Measurements from ENCODE around the gene RPUSD3. TPM values are rescaled to one million over a fixed set of nuclear protein-coding genes. Genes with fewer than 3 reads are reported as not detected.
"Not testable (repeated sequence)": the region's sequence is repeated elsewhere in the genome, so short reads cannot be mapped to it uniquely, and the experiment has no call there.

Gene RPUSD3
- total RNA-seq, 1 donor from 2014 or later, result 34.9 TPM

DNA sequence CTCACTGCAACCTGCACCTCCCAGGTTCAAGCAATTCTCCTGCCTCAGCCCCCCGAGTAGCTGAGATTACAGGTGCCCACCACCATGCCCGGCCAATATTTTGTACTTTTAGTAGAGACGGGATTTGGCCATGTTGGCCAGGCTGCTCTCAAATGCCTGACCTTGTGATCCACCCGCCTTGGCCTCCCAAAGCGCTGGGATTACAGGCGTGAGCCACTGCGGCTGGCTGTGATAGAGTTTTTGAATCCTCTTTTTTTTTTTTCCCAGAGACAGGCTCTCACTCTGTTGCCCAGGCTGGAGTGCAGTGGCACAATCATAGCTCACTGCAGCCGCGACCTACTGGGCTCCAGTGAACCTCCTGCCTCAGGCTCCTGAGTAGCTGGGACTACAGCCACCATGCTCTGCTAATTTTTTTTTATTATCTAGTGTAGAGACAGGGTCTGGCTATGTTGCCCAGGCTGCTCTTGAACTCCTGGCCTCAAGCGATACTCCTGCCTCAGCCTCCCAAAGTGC, 21.4 kb upstream of the RPUSD3 start:
- DNase-seq (ENCODE audit: low read depth), result not testable (repeated sequence)

DNA sequence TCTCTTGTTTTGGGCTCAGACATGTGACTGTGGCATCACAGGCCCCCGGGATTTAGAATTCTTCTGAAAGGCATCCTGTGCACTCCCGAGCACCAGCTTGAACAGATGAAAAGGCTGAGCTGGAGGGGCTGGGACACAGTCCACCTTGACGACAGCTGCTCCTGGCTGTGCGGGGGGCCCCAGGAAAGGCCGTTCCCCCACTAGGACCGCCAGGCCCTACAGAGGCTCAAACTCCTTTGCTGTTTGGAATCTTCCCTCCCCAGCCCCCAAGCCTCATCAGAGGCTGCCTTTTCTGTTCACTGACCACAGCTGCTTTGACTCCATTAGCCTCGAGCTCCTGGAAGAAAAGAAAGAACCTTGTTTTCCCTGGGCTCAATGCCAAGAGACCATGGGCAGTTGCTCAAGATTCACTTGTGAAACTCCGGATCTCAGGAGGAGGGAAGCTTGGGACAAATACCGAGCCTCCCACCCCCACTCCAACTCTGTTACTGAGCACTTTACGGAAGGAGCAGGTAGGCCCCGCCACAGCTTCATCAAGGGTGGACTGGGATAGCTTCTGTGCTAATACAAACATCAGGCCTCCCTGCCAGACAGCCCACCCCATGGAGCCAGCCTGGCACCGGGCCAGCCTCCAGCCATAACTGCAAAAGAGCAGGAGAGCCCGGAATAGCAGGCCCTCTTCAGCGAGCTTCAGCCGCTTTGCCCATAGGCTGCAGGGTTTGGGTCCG, 20.6 kb upstream of the RPUSD3 start:
- DNase-seq (ENCODE audit: low read depth), result peak; percentile 64

DNA sequence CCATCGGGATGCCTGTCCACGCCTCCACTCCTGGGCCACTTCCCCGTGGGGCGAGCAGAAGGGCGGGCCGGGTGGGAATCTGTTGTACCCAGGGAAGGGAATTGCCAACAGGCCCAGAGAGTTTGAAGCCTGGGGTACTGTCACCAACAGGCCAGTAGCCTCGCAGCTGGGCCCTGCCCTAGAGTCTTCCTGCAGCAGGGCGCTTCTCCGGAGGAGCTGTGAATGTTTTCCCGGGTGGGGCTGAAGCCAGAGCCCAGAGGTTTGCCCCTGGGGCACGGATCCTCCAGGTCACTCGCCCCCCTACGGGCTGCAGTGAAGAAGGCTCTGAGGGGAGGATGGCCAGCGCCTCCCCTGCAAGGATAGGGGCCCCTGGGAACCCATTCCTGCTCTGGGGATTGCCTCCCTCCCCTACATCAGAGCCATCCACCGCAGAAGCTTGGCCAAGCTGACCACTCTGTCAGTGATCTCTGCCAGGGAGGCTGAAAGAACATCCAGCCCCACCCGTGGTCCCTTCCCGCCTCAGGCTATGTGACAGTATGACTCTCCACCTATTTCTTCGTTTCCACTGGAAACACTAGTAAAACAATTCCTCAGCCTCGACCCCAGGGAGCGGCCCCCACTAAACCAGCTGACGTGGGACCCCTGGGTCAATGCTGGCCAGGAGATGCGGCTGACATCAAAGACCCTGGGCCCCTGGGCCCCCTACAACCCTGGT, 19.4 kb upstream of the RPUSD3 start:
- no peak for DNase-seq (ENCODE audit: low read depth)

DNA sequence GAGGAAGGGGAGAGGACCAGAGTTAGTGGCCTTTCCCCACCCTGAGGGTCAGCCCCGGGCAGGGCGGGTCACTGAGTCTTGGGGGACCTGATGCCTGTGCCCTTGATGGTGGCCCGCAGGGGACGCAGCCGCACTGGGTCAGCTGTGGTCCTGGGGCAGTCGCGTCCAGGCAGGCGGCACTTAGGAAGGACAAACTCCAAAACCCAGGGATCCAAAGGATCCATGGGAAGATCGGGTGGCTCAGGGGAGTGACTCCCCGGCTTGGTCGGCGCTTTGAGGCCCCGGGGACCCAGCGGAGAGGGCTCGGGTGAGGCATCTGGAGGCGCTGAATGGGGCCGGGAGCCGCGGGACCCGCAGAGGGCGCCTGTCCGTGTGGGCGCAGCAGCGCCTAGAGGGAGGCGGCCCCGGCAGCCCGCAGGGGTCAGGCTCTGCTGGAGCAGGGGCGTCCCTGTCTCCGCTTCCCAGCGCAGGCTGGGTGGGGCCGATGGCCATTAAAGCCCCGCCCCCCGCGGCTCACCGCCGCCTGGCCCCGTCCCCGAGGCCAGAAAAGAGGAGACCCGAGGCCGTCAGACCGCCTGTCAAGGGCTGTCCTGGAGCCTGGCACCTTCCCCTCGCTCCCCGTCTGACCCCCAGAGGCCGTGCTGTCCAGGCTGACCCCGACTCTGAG, 18.7 kb upstream of the RPUSD3 start:
- peak; percentile 28 for DNase-seq (ENCODE audit: low read depth)

DNA sequence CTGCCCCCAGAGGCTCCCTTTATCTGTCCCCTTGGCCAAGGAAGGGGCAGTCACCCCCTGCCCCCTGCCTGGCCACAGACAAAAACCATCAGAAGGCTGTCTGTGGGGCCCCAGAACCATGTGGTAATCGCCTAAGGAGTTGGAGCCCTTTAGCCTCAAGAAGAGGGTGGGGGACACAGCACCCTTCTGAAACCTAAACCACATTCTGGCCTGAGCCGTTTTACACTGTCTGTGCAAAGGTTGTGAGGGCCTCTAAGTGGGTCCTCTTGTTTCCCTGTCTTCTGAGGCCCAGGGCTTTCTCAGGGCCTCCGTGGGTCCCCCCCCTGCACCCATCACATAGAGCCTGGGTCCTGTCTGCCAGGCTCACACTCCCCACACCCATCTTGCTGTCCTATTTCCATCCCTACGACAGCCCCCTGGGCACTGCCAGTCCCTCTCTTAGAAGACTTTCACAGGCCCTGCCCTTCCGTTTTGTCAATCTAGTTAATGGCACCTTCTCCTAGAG, 17.9 kb upstream of the RPUSD3 start:
- DNase-seq (ENCODE audit: low read depth), result no peak

DNA sequence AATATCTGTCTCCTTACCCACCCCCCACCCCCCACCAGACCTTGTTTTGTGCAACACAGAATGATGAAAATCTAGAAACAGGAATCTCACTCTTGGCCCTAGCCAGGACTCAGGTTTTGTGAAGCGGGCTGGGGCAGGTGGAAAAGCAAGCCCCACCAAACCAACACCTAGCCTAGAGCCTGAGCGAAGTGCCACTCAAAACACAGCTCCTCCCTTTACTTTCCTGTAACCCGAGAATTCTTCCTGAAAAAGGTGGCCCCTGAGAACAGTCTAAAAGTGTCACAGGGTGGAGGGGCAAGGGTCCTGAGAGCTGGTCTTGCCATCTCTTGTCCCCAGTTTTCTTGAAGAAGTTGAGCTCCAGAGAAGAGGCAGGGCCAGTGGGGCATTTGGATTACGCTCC, 17.4 kb upstream of the RPUSD3 start:
- DNase-seq (ENCODE audit: low read depth), result no peak

DNA sequence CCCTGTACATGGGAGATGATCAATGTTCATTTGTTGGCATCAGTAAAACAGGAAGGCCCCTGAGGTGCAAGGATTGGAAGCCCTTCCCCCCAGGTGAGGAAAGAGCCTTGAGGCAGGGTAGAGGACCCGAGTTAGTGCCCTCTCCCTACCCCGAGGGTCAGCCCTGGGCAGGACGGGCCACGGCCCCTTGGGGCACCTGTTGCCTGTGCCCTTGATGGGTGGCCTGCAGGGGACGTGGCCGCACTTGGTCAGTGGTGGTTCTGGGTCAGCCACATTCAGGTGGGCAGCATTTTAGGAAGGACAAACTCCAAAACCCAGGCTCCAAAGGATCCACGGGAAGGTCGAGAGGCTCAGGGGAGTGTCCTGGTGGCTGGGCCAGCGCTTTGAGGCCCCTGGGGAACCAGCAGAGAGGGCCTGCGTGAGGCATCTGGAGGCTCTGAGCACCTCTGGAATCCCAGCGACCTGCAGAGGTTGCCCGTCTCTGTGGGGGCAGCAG, 15.8 kb upstream of the RPUSD3 start:
- DNase-seq (ENCODE audit: low read depth), result no peak

DNA sequence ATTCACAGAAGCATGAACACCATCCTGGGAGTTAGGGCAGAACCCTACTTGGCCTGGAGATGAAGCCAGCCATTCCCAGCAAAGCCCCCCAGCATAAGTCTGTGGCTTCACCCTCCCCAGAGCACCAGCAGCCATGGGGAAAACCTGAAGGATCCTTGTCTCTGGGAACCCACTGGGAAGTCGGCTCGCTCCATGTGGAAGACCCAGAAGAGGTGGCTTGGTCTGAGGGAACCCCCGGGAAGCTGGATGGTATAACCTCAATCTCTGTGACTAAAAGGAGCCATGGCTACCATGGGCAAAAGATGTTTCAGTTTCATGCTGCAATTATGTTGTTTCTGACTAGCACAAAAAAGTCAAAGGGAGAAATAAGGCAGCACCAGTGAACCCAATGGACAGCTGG, 11.8 kb upstream of the RPUSD3 start:
- no peak for DNase-seq (ENCODE audit: low read depth)

DNA sequence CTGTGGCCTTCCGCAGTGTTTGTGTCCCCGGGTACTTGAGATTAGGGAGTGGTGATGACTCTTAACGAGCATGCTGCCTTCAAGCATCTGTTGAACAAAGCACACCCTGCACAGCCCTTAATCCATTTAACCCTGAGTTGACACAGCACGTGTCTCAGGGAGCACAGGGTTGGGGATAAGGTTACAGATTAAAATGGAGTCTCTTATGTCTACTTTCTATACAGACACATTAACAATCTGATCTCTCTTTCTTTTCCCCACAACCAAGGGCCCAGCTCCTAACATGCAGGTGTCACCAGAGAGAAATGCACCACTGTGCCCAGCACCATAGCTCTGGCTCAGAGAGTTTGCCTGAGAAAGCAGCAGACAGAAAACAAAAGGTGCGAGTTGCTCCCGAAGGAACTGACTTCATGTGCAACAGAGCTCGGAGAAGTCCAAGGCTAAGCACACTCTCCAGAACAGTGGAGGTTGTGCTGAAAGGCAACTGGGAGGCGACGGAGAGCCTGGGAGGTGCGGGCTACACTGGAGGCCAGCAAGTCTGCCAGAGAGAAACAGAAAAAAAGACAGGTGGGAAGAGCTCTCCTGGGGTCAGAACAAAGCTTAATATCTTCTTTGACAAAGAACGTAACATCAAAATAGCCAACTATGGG, 10.6 kb upstream of the RPUSD3 start:
- not testable (repeated sequence) for DNase-seq (ENCODE audit: low read depth)

DNA sequence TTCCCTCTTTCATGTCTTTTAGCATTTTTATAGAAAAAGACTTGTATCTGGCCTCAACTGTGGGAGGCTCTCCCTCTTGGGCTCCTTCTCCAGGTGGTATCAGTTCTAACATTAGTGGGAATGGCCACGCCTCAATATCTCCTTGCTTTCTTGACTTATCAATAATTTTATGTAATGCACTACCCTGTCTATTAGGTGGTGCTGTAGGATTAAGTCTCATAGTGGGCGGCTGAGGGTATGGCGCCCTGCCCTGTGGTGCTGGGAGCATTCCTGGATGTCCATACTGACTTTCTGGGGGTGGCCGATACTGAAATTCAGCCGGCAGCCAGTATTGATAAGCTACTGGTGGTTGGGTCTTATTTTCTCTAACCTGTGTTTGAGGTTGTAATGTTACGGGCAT, 8.7 kb upstream of the RPUSD3 start:
- no peak for DNase-seq (ENCODE audit: low read depth)

DNA sequence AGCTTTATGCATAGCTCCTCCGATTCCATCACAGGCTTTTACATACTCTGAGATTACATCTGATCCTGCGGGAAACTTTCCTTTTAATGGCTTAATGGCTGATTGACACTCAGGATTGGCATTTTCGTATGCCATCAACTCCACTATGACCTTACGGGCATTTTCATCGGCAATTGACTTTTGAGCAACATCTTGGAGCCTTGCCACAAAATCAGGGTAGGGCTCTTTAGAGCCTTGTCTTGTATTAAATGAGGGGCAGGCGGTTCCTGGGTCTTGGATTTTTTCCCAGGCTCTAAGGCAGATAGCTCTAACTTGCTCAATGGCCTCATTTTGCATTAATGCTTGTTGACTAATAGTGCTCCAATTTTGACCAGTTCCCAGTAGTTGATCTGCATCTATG, 8.1 kb upstream of the RPUSD3 start:
- DNase-seq (ENCODE audit: low read depth), result not testable (repeated sequence)

DNA sequence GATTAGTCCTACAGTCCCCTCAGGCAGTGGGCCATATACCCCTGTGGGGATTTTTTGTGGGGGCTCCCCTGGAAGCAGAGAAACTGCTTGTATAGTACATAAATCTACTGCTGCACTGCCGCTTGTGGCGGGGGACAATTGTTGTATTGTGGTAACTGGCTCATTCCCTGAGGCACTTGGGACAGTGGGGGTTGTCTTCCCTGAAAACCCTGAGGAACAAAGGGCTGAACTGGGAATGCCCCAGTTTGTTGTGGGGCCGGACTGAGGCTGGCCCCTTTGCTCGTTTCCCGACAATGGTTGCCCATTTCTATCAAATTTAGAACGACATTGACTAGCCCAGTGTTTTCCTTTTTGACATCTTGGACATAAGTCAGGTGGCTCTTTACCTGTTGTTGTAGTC, 7.6 kb upstream of the RPUSD3 start:
- DNase-seq (ENCODE audit: low read depth), result not testable (repeated sequence)

DNA sequence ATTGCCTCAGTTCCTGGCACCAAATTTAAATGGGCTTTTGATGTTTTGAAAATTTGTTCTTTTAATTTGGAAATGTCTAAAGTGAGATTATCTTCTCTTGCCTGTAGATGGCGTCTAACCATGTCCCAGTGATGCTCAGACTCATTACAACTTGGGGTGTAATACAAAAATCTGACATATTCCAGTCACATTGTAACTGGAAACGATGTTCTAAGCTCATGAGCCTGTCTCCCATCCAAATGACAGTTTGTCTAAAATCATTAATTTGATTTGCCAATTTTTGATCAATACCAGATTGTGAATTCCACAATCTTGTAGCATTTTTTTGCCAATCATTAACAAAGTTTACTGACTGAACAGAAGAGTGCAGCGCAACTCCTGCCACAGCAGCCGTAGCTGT, 5.1 kb upstream of the RPUSD3 start:
- peak; percentile 23 for DNase-seq (ENCODE audit: low read depth)

DNA sequence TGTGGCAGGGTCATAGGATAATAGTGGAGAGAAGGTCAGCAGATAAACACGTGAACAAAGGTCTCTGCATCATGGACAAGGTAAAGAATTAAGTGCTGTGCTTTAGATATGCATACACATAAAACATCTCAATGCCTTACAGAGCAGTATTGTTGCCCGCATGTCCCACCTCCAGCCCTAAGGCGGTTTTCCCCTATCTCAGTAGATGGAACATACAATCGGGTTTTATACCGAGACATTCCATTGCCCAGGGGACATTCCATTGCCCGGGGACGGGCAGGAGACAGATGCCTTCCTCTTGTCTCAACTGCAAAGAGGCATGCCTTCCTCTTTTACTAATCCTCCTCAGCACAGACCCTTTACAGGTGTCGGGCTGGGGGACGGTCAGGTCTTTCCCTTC, 4.1 kb upstream of the RPUSD3 start:
- not testable (repeated sequence) for DNase-seq (ENCODE audit: low read depth)

DNA sequence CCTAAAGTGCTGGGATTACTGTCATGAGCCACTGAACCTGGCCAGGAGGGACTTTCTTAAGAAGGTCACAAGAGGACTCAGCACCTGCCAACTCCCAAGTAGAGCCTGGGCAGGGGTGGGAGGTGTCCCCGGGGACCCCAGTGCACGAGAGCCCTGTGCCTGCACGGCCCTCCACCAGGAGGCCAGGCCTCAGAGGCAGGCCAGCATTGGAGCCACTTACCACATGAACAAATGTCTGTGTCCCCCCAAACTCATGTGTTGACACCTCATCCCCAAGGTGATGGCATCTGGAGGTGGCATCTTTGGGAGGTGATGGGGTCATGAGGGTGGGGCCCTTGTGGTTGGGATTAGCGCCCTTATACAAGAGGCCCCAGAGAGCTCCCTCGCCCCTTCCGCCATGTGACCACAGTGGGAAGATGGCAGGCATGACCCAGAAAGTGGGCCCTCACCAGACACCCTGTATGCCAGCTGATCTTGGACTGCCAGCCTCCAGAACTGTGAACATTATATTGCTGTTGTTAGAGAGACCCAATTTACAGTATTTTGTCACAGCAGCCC, 3.2 kb upstream of the RPUSD3 start:
- no peak for DNase-seq (ENCODE audit: low read depth)

DNA sequence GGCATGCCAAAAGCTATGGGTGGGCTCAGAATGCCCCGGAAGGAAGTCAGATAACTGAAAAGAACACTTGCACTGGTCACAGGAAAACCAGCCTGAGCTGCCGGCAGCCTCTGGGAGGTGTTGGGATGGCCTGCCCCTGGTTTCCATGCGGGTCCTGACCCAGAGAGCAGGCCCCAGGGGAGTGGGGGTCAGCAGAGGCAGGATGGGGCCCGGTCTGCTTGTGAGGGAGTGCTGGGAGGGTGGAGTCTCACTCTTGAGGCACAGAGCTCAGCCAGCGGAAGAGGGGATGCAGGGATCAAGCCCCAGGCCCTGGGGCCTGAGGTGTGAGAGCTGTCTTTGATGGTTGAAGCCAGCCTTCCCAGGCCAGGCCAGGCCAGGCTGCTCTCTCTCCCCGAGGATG, 2.4 kb upstream of the RPUSD3 start:
- DNase-seq (ENCODE audit: low read depth), result no peak

DNA sequence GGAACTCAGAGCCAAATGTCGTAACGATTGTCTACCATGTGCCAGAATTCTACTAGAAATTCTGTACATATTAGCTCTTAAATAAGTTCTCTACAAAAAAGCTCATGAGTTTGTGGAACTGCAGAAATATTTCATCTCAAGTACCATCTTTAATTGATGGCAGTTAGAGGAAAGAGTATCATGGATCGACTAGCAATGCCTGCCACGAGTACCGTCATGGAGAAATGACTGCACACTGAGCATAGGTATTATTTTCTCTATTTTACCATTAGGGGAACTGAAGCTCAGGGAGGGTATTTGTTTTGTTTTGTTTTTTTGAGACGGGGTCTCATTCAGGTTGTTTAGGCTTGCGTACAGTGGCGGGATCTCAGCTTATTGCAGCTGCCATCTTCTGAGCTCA, 2.8 kb downstream of the RPUSD3 start:
- DNase-seq (ENCODE audit: low read depth), result no peak

DNA sequence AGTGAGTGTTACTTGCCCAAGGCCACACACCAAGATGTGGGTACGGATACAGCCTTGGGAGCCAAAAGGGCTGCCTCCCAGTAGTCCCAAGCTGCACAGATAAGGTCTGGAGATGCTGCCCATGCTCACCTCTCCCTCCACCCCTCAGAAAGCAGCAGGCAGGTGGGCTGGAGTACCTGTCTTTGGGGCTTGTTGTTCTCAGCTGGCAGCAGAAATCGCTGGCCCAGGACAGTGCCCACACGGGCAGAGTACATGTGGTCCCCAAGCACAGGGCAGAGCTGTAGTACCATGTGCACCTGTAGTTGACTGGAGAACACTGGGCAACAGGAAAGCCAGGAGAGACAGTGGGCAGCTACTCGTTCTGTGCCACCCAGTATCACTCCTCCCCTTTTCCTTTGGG, 5.0 kb downstream of the RPUSD3 start:
- DNase-seq (ENCODE audit: low read depth), result no peak

DNA sequence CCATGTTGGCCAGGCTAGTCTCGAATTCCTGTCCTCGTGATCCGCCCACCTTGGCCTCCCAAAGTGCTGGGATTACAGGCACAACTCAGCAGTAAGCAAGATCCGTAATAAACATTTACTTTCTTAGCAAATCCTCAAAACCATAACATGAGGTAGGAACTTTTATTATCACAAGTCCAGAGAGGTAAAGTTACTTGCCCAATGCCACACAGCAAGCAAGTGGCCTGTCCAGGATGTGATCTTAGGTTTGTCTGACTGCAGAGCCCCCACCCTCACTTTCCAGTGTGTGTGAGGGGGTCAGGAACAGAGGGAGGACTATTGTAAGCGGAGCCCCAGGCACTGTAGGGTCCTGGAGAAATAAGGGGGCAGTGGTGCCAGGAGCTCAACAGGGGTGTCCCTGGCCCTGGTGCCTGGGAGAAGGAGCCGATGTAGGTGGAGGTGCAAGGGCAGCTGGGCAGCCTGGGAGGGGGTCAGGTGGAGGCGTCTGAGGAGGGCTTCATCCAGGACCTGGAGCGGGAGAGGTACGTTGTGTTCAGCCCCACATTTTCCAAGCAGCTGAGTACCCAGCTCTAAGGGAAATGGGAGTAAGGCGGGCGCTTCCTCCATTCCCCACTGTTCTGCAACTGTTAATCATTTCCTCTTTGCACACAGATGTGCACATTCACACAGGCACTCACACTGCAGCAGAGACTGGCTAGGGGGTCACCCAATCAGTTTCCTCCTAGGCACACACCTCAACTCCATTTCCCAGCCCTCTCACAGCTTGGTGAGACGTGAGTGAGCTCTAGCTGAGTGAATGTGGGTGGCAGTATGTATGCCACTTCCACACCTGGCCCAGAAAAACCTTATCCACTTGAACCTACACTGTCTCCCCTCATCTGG, 5.9 kb downstream of the RPUSD3 start:
- no peak for DNase-seq (ENCODE audit: low read depth)

All from myocyte (in vitro differentiated cells).